HCT116 (cell line): ENCODE measurements around the gene INHBE. TPM values are rescaled to one million over a fixed set of nuclear protein-coding genes. Genes with fewer than 3 reads are reported as not detected.

Source experiments
- ATAC-seq: fragments of 200-7000 bp; cut with Tn5 transposase; 2 replicates; pipeline ENCODE4 v1.9.1; 2020; ENCODE audit warnings: mild to moderate bottlenecking, moderate library complexity
- BruUV-seq: library from RNA; stranded (reverse); fragments of 400-500 nt; replicated peaks from 2 replicates; lab custom pipeline; 2021; lab: Mats Ljungman, UMichigan
- CTCF ChIA-PET: fragments of 300-600 bp; sonication (Branson Sonifier 250); formaldehyde crosslinking; loops from one replicate; lab custom pipeline; 2021; ENCODE audit warnings: antibody characterized with exemption; lab: Charles Lee
- POLR2A ChIA-PET: fragments of 300-600, 350-600 bp; sonication (Branson Sonifier 250); formaldehyde crosslinking; loops from one replicate; lab custom pipeline; 2021; ENCODE audit warnings: antibody characterized with exemption; lab: Charles Lee
- RAD21 ChIA-PET, 2 experiments: fragments of 300-600 bp; sonication (Branson Sonifier 250); formaldehyde crosslinking; loops; one replicate each; lab custom pipeline; 2023; ENCODE audit warnings: low total read pairs in 2 of 2; ENCODE audit not compliant: uncharacterized antibody in 2 of 2, unreplicated experiment in 2 of 2, low non-redundant PET in 1 of 2; lab: Charles Lee
- DNase-seq: peaks from one replicate; pipeline ENCODE4 v3.0.0-alpha.2; 2010; ENCODE audit warnings: low read depth, low spot score
- H2AFZ ChIP-seq: fragments of 200-600 bp; shearing (Covaris generic), sonication (generic); 2 replicates; pipeline ENCODE4 v1.6.1; 2017; ENCODE audit warnings: low read depth, mixed run types, mixed read lengths, antibody characterized with exemption, low read length; ENCODE audit not compliant: poor library complexity, severe bottlenecking
- H3K27ac ChIP-seq: 2 replicates; pipeline ENCODE4 v1.5.1; 2012; ENCODE audit warnings: low read depth, low read length
- H3K27me3 ChIP-seq: fragments of 200-600 bp; sonication (generic); 2 replicates; pipeline ENCODE4 v1.6.1; 2016; ENCODE audit warnings: mixed run types, low read length, mixed read lengths; ENCODE audit not compliant: insufficient read depth
- H3K36me3 ChIP-seq, 2 experiments: fragments of 200-500 bp in 1 of 2; fragments of 200-600 bp in 1 of 2; sonication (Bioruptor generic) in 1 of 2; sonication (generic) in 1 of 2; 2 replicates each; pipeline versions ENCODE4 v1.5.1 to v1.6.1; 2014 to 2016; ENCODE audit warnings: low read length in 2 of 2, inconsistent platforms in 1 of 2, mixed read lengths in 1 of 2, mixed run types in 1 of 2; ENCODE audit not compliant: insufficient read depth in 2 of 2, control insufficient read depth in 1 of 2
- H3K4me1 ChIP-seq, 2 experiments: fragments of 200-600 bp in 1 of 2; sonication (generic) in 1 of 2; 2 replicates each; pipeline versions ENCODE4 v1.5.1 to v1.6.1; 2012 to 2017; ENCODE audit warnings: low read length in 2 of 2, inconsistent platforms in 1 of 2, mild to moderate bottlenecking in 1 of 2, mixed read lengths in 1 of 2, mixed run types in 1 of 2, moderate library complexity in 1 of 2; ENCODE audit not compliant: insufficient read depth in 2 of 2, control insufficient read depth in 1 of 2
- H3K4me2 ChIP-seq: fragments of 200-600 bp; sonication (generic); 2 replicates; pipeline ENCODE4 v1.6.1; 2017; ENCODE audit warnings: mixed run types, low read length, mixed read lengths
- H3K4me3 ChIP-seq, 2 experiments: fragments of 200-600 bp in 1 of 2; sonication (generic) in 1 of 2; replicated peaks in 1 of 2; 2 replicates each; pipeline ENCODE4 v1.5.1; 2011 to 2016; ENCODE audit warnings: low read length in 2 of 2, control low read depth in 1 of 2, low read depth in 1 of 2, mild to moderate bottlenecking in 1 of 2, mixed read lengths in 1 of 2, mixed run types in 1 of 2
- H3K79me2 ChIP-seq: fragments of 200-600 bp; sonication (generic); 2 replicates; pipeline ENCODE4 v1.6.1; 2017; ENCODE audit warnings: mild to moderate bottlenecking, mixed run types, low read length, moderate library complexity, mixed read lengths; ENCODE audit not compliant: insufficient read depth
- H3K9ac ChIP-seq: fragments of 200-600 bp; sonication (generic); 2 replicates; pipeline ENCODE4 v1.6.1; 2016; ENCODE audit warnings: low read length, mixed read lengths
- H3K9me2 ChIP-seq: fragments of 200-600 bp; sonication (generic), shearing (Covaris generic); 2 replicates; pipeline ENCODE4 v1.6.1; 2017; ENCODE audit warnings: mixed run types, mild to moderate bottlenecking, moderate library complexity; ENCODE audit not compliant: insufficient read depth
- H3K9me3 ChIP-seq, 2 experiments: fragments of 200-500 bp in 1 of 2; fragments of 200-600 bp in 1 of 2; sonication (Bioruptor generic) in 1 of 2; sonication (generic) in 1 of 2; 2 replicates each; pipeline ENCODE4 v1.6.1; 2014 to 2017; ENCODE audit warnings: low read length in 2 of 2, mixed read lengths in 2 of 2, inconsistent platforms in 1 of 2, low read depth in 1 of 2, mild to moderate bottlenecking in 1 of 2, mixed run types in 1 of 2, moderate library complexity in 1 of 2; ENCODE audit not compliant: control insufficient read depth in 1 of 2, insufficient read depth in 1 of 2
- H4K20me1 ChIP-seq: fragments of 200-600 bp; sonication (generic), shearing (Covaris generic); 2 replicates; pipeline ENCODE4 v1.6.1; 2017; ENCODE audit warnings: mixed run types, mild to moderate bottlenecking, moderate library complexity; ENCODE audit not compliant: insufficient read depth
- ATF3 ChIP-seq: IDR thresholded peaks from 2 replicates; pipeline ENCODE4 v1.6.1; 2012
- CBX3 ChIP-seq: IDR thresholded peaks from 2 replicates; pipeline ENCODE4 v1.6.1; 2012; ENCODE audit warnings: low read depth
- CTCF ChIP-seq, 3 experiments: fragments of 200-600 bp in 1 of 3; sonication (generic) in 1 of 3; IDR thresholded peaks in 2 of 3; conservative IDR thresholded peaks in 1 of 3; 2 replicates each; pipeline ENCODE4 v1.5.1; 2012 to 2017; ENCODE audit warnings: low read depth in 2 of 3, low read length in 2 of 3, antibody characterized with exemption in 1 of 3, borderline replicate concordance in 1 of 3, control low read depth in 1 of 3, mild to moderate bottlenecking in 1 of 3, mixed read lengths in 1 of 3, mixed run types in 1 of 3, moderate library complexity in 1 of 3; ENCODE audit not compliant: insufficient read depth in 1 of 3
- EGR1 ChIP-seq: IDR thresholded peaks from 2 replicates; pipeline ENCODE4 v1.6.1; 2012; ENCODE audit warnings: low read depth
- ELF1 ChIP-seq: IDR thresholded peaks from 2 replicates; pipeline ENCODE4 v1.6.1; 2012; ENCODE audit warnings: low read depth, borderline replicate concordance
- EZH2 ChIP-seq: fragments of 200-600 bp; sonication (generic); IDR thresholded peaks from 2 replicates; pipeline ENCODE4 v1.6.1; 2017; ENCODE audit warnings: antibody characterized with exemption, mixed run types
- EZH2phosphoT487 ChIP-seq: fragments of 200-600 bp; IDR thresholded peaks from 2 replicates; pipeline ENCODE4 v1.6.1; 2018; ENCODE audit warnings: antibody characterized with exemption, borderline replicate concordance
- FOSL1 ChIP-seq: IDR thresholded peaks from 2 replicates; pipeline ENCODE4 v1.6.1; 2012; ENCODE audit warnings: low read depth
- JUND ChIP-seq: IDR thresholded peaks from 2 replicates; pipeline ENCODE4 v1.6.1; 2012
- MAX ChIP-seq: IDR thresholded peaks from 2 replicates; pipeline ENCODE4 v1.6.1; 2012
- POLR2A ChIP-seq: IDR thresholded peaks from 2 replicates; pipeline ENCODE4 v1.7.0; 2011; ENCODE audit warnings: borderline replicate concordance; ENCODE audit not compliant: insufficient read depth, insufficient read length; ENCODE audit errors: extremely low read depth
- RAD21 ChIP-seq: IDR thresholded peaks from 2 replicates; pipeline ENCODE4 v1.6.1; 2012; ENCODE audit warnings: low read depth, mild to moderate bottlenecking
- SIN3A ChIP-seq: IDR thresholded peaks from 2 replicates; pipeline ENCODE4 v1.6.1; 2012; ENCODE audit warnings: low read depth
- SP1 ChIP-seq: IDR thresholded peaks from 2 replicates; pipeline ENCODE4 v1.6.1; 2012; ENCODE audit warnings: low read depth
- SRF ChIP-seq: IDR thresholded peaks from 2 replicates; pipeline ENCODE4 v1.6.1; 2012; ENCODE audit warnings: low read depth
- ZBTB33 ChIP-seq: IDR thresholded peaks from 2 replicates; pipeline ENCODE4 v1.6.1; 2011; ENCODE audit warnings: mild to moderate bottlenecking, low read length, moderate library complexity; ENCODE audit not compliant: insufficient replicate concordance; ENCODE audit errors: extremely low read depth
- ZFX ChIP-seq: fragments of 450-650 bp; IDR thresholded peaks from 2 replicates; pipeline ENCODE4 v1.6.1; 2017
- ZNF274 ChIP-seq: fragments of 200-500 bp; sonication (Bioruptor generic); IDR thresholded peaks from 2 replicates; pipeline ENCODE4 v1.6.1; 2014; ENCODE audit warnings: mild to moderate bottlenecking, low read depth, low read length, inconsistent platforms
- intact Hi-C: fragments of 100-400 bp; cut with micrococcal nuclease; formaldehyde crosslinking; loops from 2 replicates; pipeline ENCODE4 v1.10.0; 2022
- total RNA-seq: library from RNA; stranded (reverse); gene quantifications from one replicate; pipeline ENCODE4 v1.2.1, GENCODE V29; 2021; ENCODE audit not compliant: unreplicated experiment

The INHBE gene
- total RNA-seq, 1 experiment from 2014 or later = 0.89 TPM

- no peak for TF ChIP-seq JUND
- no peak for TF ChIP-seq SP1
- TF ChIP-seq CTCF (IDR thresholded peaks at IDR 0.05 in 2 of 3, conservative IDR thresholded peaks at IDR 0.05 in 1 of 3; ENCODE audit: borderline replicate concordance in 1 of 3, insufficient read depth in 1 of 3, low read depth in 2 of 3, low read length in 2 of 3) = no peak
- no peak for TF ChIP-seq CBX3
- TF ChIP-seq EZH2 = no peak
- no peak for TF ChIP-seq ZNF274
- TF ChIP-seq MAX = no peak
These were observed 12.8 kb downstream of the INHBE start (continued) for GRCh38 chr12:57467915-57468314.

- Histone ChIP-seq H3K27ac (no peak overlapping the region), H3K4me3 (no peak overlapping the region), H3K9ac (no peak overlapping the region), H3K36me3 (no peaks in the 10 kb centered on the region), H3K79me2 (no peaks in the 10 kb centered on the region), H3K9me3 (no peaks in the 10 kb centered on the region), H3K4me2 (no peak overlapping the region), H3K27me3 (peaks cover 38% of the 10 kb centered on the region), H2AFZ (no peak overlapping the region), H3K4me1 (no peaks in the 10 kb centered on the region), H3K9me2 (no peaks in the 10 kb centered on the region), H4K20me1 (no peaks in the 10 kb centered on the region)
- TF ChIP-seq MAX = no peak
- no peak for TF ChIP-seq FOSL1
- TF ChIP-seq RAD21 = no peak
- no peak for TF ChIP-seq ATF3
- TF ChIP-seq ZNF274 = no peak
- TF ChIP-seq SP1 = no peak
- no peak for TF ChIP-seq POLR2A
- TF ChIP-seq SRF = no peak
- no peak for TF ChIP-seq ZFX
- no peak for TF ChIP-seq CBX3
- no peak for TF ChIP-seq EZH2
- no peak for TF ChIP-seq ZBTB33
- TF ChIP-seq ELF1 = no peak
- TF ChIP-seq EGR1 = no peak
- no peak for TF ChIP-seq SIN3A
- no peak for TF ChIP-seq EZH2phosphoT487
- BruUV-seq = no TSS peak
- no peak for DNase-seq
- ChIA-PET RAD21 (no interaction called here), POLR2A (interaction anchor here (1.3 kb wide), 1 partner anchor 11 kb away, joined by 4 read pairs; no protein-coding TSS in a partner anchor), CTCF (interaction anchor here (1.9 kb wide), 1 partner anchor 11 kb away, joined by 6 read pairs; no protein-coding TSS in a partner anchor)
- no peak for ATAC-seq
- intact Hi-C loops = no loop called here
These were observed 14.4 kb downstream of the INHBE start for GRCh38 chr12:57469296-57470164.
